Astrocyte of the spinal cord (primary cell): ENCODE results near the gene GBF1.

Experiments used
- DNase-seq: peaks from one replicate; pipeline ENCODE4 v3.0.0; 2011; ENCODE audit warnings: low read depth, low spot score
- H3K4me3 ChIP-seq: 2 replicates; pipeline ENCODE4 v1.5.1; 2011; ENCODE audit warnings: low read depth, mild to moderate bottlenecking, low read length, moderate library complexity
- CTCF ChIP-seq: IDR thresholded peaks from 2 replicates; pipeline ENCODE4 v1.5.1; 2012; ENCODE audit warnings: low read depth, mild to moderate bottlenecking, low read length, inconsistent platforms
- in situ Hi-C: cut with HindIII; loops from 2 replicates; pipeline ENCODE4 v1.10.0; 2017; ENCODE audit warnings: low sequenced_read_pairs

The GBF1 gene

DNA sequence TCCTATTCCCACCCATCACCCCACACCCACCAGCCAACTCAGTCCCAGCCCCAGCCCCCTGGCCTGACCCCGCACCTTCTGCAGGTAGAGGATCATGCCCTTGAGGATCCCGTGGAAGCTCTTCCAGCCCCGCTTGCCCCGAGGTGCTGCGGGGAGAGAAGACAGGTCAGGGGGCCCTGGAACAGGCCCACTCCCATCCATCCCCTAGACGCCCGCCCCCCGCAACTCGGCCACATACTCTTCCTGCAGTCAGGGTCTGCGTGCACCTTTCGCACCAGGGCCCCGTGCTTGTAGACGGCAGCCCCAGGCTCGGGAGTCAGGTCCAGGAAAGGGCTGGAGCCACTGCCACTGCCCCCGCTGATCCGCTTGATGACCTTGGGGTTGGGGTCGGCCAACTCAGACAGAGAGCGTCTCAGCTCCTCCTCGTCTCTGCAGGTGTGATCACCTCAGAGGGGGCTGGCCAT lies 159.8 kb downstream of the GBF1 start:
- DNase-seq = no peak
- no peak overlapping the region for H3K4me3 ChIP-seq
- TF ChIP-seq CTCF = no peak
- in situ Hi-C loops = no loop called here

GRCh38 chr10:102405632-102406031 lies 160.3 kb downstream of the GBF1 start:
- no peak for TF ChIP-seq CTCF
- no peak for DNase-seq
- no peak overlapping the region for H3K4me3 ChIP-seq
- in situ Hi-C loops = no loop called here

- DNase-seq = no peak
- in situ Hi-C loops = no loop called here
- no peak for TF ChIP-seq CTCF
- no peak overlapping the region for H3K4me3 ChIP-seq
Observed at GRCh38 chr10:102406815-102407214, 161.5 kb downstream of the GBF1 start.

- no peak overlapping the region for H3K4me3 ChIP-seq
- no peak for TF ChIP-seq CTCF
- no peak for DNase-seq
- in situ Hi-C loops = no loop called here
Observed at GRCh38 chr10:102407425-102408130, 162.2 kb downstream of the GBF1 start.

- TF ChIP-seq CTCF = no peak
- DNase-seq = no peak
- in situ Hi-C loops = no loop called here
- H3K4me3 ChIP-seq = no peak overlapping the region
Observed at GRCh38 chr10:102408131-102408727, 162.9 kb downstream of the GBF1 start.

DNA sequence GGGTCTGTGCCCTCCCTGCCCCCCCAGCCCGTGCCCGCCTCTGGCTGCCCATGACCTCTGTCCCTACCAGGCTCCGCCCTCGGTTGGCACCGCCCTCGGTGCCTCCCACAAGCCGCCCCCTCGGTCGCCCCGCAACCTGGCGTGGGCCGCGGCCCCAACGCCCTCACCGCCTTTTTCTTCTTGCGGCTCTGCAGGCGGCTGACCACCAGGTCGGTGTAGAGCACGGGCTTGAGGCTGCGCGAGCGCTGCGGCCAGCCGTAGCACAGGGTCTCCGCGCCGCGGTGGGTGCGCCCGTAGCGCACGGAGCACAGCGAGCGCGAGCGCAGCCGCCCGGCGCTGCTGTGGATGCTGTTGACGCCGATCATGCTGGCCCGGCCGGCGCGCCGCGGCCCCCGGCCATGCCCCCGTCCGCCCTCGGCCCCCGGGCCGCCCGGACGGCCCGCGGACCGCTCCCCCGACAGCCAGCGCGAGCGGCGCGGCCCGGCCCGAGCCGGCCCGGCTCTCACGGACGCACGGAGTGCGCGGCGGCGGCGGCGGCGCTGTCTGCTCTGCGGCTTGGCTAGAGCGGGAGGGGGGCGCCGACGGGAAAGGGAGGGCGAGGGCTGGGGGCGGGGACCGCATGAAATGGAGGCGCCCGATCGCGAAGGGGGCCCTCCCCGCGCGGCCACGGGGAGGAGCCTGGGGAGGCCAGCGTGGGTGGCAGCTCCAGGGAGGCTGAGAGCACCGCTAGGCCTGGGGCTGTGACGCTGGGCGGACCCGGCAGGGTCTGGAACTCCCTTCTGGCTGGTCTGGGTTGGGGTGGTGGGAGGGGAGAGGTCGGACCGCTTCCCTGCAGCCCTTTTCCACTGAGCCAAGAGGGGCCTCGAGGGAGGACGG lies 163.6 kb downstream of the GBF1 start:
- no peak for TF ChIP-seq CTCF
- no peak for DNase-seq
- no peak overlapping the region for H3K4me3 ChIP-seq
- in situ Hi-C loops = no loop called here
